GM13976 (cell line): Measurements from ENCODE around the gene VDR.

Experiments
- DNase-seq: peaks from one replicate; pipeline ENCODE4 v3.0.0; 2012; ENCODE audit warnings: low spot score
- in situ Hi-C: fragments of 300-500 bp; cut with MboI; formaldehyde crosslinking; loops from one replicate; pipeline ENCODE4 v1.12.0; 2022; ENCODE audit warnings: low sequenced_read_pairs, mixed read lengths, inconsistent platforms; ENCODE audit not compliant: unreplicated experiment
- TF ChIP-seq, protein P1 (sequence below): IDR thresholded peaks from 2 replicates; pipeline ENCODE4 v1.5.1; 2012; ENCODE audit warnings: borderline replicate concordance, mild to moderate bottlenecking; ENCODE audit not compliant: insufficient read depth; ENCODE audit errors: extremely low read depth, missing control alignments, control extremely low read depth

Gene VDR

DNA sequence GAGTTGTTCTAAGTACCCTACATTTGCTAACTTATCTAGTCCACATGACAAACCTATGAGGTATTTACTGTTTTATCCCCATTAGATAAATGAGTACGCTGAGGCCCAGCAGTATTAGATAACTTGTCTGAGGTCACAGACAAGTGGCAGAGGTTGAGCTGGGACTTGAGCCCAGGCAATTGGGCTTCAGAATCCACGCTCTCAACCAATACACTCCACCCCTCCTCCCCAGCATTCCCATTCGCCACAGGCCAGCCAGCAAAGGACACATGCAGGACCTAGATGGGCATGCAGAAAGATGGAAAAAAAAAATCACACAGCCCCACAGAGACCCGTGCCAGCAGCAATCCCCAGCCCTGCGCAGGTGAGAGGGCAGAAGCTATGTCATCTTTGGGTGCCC is 97.5 kb downstream of the VDR start:
- in situ Hi-C loops, result no loop called here
- TF ChIP-seq, protein P1, sequence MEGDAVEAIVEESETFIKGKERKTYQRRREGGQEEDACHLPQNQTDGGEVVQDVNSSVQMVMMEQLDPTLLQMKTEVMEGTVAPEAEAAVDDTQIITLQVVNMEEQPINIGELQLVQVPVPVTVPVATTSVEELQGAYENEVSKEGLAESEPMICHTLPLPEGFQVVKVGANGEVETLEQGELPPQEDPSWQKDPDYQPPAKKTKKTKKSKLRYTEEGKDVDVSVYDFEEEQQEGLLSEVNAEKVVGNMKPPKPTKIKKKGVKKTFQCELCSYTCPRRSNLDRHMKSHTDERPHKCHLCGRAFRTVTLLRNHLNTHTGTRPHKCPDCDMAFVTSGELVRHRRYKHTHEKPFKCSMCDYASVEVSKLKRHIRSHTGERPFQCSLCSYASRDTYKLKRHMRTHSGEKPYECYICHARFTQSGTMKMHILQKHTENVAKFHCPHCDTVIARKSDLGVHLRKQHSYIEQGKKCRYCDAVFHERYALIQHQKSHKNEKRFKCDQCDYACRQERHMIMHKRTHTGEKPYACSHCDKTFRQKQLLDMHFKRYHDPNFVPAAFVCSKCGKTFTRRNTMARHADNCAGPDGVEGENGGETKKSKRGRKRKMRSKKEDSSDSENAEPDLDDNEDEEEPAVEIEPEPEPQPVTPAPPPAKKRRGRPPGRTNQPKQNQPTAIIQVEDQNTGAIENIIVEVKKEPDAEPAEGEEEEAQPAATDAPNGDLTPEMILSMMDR, result no peak
- no peak for DNase-seq

DNA sequence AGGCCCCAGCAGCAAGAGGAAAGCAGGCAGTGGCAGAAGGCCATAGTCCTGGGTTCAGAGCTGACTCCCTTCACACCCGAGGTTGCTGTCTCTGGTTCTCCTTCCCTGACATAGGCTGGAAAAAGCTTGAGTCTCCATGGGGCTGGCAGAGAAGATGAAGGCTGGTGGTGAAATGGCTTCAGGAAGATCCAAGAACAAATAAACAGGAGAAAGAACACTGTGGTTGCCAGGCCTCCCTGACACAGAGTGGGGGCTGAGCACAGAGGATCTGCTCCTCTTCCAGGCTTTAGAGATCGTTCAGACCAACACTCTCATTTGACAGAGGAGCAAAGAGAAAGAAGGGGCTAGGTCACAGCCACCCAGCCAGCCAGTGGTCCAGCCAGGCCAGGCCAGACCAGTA is 99.4 kb downstream of the VDR start:
- no peak for DNase-seq
- in situ Hi-C loops, result no loop called here
- TF ChIP-seq, protein P1, result no peak

DNA sequence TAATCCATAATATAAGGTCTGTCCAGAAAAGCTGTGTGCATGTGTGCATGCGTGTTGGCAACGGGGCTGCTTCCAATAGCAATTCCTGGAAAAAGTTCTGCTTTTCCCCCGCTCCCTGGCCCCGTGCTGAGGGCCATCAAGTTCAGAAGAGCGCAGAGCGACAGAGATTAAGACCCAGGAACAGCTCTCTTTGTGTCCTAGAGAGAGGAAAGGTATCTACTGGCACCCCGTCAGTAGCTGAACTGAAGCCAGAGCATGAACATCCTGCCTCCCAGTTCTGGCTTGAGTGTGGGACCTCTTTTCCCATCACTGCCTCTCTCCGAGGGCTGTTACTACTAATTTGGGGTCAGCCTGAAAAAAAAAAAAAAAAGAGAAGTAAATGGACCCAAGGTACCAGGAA is 100.6 kb downstream of the VDR start:
- TF ChIP-seq, protein P1, result no peak

DNA sequence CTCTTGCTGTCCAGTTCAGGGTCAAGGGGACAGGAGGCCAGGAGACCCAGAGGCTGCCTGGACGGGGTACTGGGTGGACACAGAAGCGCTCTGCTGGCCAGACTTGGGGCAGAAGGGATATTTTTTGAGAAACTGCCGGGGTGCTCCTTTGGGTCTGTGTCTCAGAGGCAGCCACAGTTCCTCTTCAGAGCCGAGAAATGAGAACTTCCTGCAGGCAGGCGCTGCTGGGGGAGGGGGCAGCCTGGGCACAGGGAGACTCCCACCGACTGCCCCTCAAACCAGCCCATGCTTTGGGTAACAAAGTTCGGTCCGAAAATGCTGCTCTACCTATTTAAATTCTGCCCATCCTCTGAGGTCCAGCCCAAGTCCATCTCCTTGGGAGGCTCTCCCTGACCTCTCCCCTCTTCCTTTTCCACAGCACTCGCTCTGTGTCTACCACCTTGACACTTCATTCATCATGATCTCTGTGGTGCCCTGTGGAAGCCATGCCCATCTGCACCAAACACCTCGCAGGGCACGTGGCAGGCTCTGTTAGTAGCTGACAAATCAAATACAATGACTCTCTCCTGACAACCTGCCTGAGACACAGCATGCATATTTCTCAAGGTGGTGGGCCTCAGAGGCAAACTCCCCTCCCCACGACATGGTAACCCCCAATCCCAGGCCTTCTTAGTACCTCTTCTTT is 101.5 kb downstream of the VDR start:
- TF ChIP-seq, protein P1, result no peak
- in situ Hi-C loops, result no loop called here
- DNase-seq, result no peak

More for the DNA sequence above, 100.6 kb downstream of the VDR start:
- in situ Hi-C loops, result no loop called here
- DNase-seq, result no peak

GRCh38 chr12:47802312-47802711 is 102.5 kb downstream of the VDR start:
- DNase-seq, result no peak
- TF ChIP-seq, protein P1, result no peak
- in situ Hi-C loops, result no loop called here

GRCh38 chr12:47801904-47802246 is 102.9 kb downstream of the VDR start:
- TF ChIP-seq, protein P1, result no peak
- in situ Hi-C loops, result no loop called here
- no peak for DNase-seq
